Esophagus muscularis mucosa (tissue), 4 donors: ENCODE results near the gene CDH6. TPM values are rescaled to one million over a fixed set of nuclear protein-coding genes. Genes with fewer than 3 reads are reported as not detected.

Source experiments
- DNase-seq: peaks from one replicate; pipeline ENCODE4 v3.0.0-alpha.2; 2017; ENCODE audit errors: extremely low spot score
- H3K27ac ChIP-seq, 4 donors: fragments of 200-600 bp; sonication (generic); replicated peaks in 1 of 4; 1 replicate in 3 of 4; 2 replicates in 1 of 4; pipeline ENCODE4 v1.5.1; 2016 to 2019; ENCODE audit warnings: mild to moderate bottlenecking in 1 of 4
- H3K27me3 ChIP-seq, 4 donors: fragments of 200-600 bp; sonication (generic); one replicate each; pipeline versions ENCODE4 v1.5.1 to v1.6.0; 2016 to 2019
- H3K36me3 ChIP-seq, 4 donors: fragments of 200-600 bp; sonication (generic); one replicate each; pipeline ENCODE4 v1.5.1; 2016 to 2019
- H3K4me1 ChIP-seq, 4 donors: fragments of 200-600 bp; sonication (generic); one replicate each; pipeline ENCODE4 v1.5.1; 2016 to 2019
- H3K4me3 ChIP-seq, 4 donors: fragments of 200-600 bp; sonication (generic); 1 replicate in 2 of 4; 2 replicates in 2 of 4; pipeline ENCODE4 v1.5.1; 2016 to 2019; ENCODE audit warnings: mild to moderate bottlenecking in 4 of 4, moderate library complexity in 1 of 4
- H3K9me3 ChIP-seq, 4 donors: fragments of 200-600 bp; sonication (generic); 1 replicate in 3 of 4; 2 replicates in 1 of 4; pipeline ENCODE4 v1.5.1; 2016 to 2019
- EP300 ChIP-seq: sonication (generic); formaldehyde crosslinking; IDR thresholded peaks from one replicate; pipeline ENCODE4 v1.6.1; 2017; ENCODE audit warnings: antibody characterized with exemption
- POLR2A ChIP-seq: fragments of 450-650 bp; IDR thresholded peaks from one replicate; pipeline ENCODE4 v1.6.1; 2017; ENCODE audit warnings: antibody characterized with exemption, moderate library complexity, mild to moderate bottlenecking, low read depth
- POLR2AphosphoS5 ChIP-seq, 2 donors: sonication (generic); formaldehyde crosslinking; IDR thresholded peaks; one replicate each; pipeline ENCODE4 v1.6.1; 2017; ENCODE audit warnings: antibody characterized with exemption in 2 of 2
- WGBS: methylation state at CpG from one replicate; pipeline ENCODE4 v1.1.5; 2018; 5-methylcytosine and 5-hydroxymethylcytosine counted together
- intact Hi-C: fragments of 100-400 bp; cut with DNase I; formaldehyde crosslinking; loops from one replicate; pipeline ENCODE4 v1.15.1; 2023
- total RNA-seq, 4 donors: library from RNA; depleted of rRNA; stranded (reverse); fragments of >200 nt; gene quantifications; one replicate each; pipeline versions ENCODE4 v1.1.0 to v1.2.1, GENCODE V29; 2016
- TF ChIP-seq, protein P1 (sequence below), 3 experiments: fragments of 200-600 bp in 2 of 3; fragments of 450-650 bp in 1 of 3; sonication (generic) in 2 of 3; IDR thresholded peaks; one replicate each; pipeline ENCODE4 v1.5.1; 2017 to 2019; ENCODE audit warnings: antibody characterized with exemption in 3 of 3, mild to moderate bottlenecking in 2 of 3, moderate library complexity in 1 of 3

CDH6 gene
- total RNA-seq, 4 donors from 2014 or later = 0.83 to 5.3 (median 3.9) TPM

DNA sequence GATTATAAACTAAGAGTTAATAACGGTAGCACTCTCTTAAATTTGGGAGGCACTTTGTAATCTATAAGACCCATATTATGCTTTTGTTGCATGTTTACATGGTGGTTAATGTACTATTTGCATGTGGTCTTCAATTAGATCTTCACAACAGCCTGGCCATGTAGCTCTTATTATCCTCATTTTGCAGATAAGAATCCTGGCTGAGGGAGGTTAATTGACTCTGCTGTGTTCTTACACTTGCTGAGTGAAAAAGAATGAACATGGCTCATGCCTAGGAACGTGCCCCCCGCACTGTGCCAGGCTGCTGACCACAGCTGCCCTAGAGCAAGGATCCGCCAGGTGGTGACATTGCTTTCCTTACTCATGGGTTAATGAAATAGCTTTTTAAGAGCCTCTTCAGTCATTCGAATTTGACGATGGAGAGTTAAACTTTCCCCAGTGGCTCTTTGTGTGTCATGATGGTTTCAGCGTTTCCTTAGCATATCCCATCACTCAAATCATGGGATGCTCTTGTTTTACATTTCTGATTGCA is 97.9 kb downstream of the CDH6 start:
- Histone ChIP-seq H3K4me3 (no peak overlapping the region), H3K4me1 (no peaks in the 10 kb centered on the region), H3K9me3 (no peaks in the 10 kb centered on the region), H3K36me3 (no peaks in the 10 kb centered on the region), H3K27ac (no peak overlapping the region), H3K27me3 (no peaks in the 10 kb centered on the region)
- intact Hi-C loops = no loop called here
- no peak for DNase-seq
- no peak for TF ChIP-seq EP300
- WGBS = 81% methylated on average over 7 of the region's 7 CpGs

DNA sequence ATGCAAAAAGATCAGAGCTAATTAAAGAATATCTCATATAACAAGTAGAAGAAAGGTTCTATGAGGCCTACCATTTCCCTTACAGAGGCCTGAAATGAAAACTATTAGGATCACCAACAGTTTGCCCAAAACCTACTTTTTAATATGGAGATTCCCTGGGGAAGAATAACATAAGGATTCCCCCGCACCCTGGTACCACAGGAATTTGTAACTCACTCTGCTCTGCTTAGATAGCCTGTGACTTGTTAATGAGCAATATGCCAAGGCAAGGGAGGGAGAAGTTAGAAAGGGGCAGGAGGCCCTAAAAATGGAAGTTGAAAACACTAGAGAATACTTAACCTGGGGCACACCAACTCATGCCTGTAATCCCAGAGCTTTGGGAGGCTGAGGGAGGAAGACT is 107.0 kb downstream of the CDH6 start:
- DNase-seq = no peak
- no peaks in the 10 kb centered on the region for H3K9me3 ChIP-seq
- intact Hi-C loops = no loop called here
- TF ChIP-seq POLR2AphosphoS5 (IDR thresholded peaks at IDR 0.05) (no peak), POLR2A (no peak), EP300 (no peak)
- TF ChIP-seq, protein P1, sequence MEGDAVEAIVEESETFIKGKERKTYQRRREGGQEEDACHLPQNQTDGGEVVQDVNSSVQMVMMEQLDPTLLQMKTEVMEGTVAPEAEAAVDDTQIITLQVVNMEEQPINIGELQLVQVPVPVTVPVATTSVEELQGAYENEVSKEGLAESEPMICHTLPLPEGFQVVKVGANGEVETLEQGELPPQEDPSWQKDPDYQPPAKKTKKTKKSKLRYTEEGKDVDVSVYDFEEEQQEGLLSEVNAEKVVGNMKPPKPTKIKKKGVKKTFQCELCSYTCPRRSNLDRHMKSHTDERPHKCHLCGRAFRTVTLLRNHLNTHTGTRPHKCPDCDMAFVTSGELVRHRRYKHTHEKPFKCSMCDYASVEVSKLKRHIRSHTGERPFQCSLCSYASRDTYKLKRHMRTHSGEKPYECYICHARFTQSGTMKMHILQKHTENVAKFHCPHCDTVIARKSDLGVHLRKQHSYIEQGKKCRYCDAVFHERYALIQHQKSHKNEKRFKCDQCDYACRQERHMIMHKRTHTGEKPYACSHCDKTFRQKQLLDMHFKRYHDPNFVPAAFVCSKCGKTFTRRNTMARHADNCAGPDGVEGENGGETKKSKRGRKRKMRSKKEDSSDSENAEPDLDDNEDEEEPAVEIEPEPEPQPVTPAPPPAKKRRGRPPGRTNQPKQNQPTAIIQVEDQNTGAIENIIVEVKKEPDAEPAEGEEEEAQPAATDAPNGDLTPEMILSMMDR (IDR thresholded peaks at IDR 0.05) = no peak
- H3K27me3 ChIP-seq = no peaks in the 10 kb centered on the region
- H3K4me3 ChIP-seq = no peak overlapping the region
- 81% methylated on average over 1 of the region's 1 CpG for WGBS
- no peaks in the 10 kb centered on the region for H3K4me1 ChIP-seq
- H3K36me3 ChIP-seq = no peaks in the 10 kb centered on the region
- H3K27ac ChIP-seq = no peak overlapping the region

DNA sequence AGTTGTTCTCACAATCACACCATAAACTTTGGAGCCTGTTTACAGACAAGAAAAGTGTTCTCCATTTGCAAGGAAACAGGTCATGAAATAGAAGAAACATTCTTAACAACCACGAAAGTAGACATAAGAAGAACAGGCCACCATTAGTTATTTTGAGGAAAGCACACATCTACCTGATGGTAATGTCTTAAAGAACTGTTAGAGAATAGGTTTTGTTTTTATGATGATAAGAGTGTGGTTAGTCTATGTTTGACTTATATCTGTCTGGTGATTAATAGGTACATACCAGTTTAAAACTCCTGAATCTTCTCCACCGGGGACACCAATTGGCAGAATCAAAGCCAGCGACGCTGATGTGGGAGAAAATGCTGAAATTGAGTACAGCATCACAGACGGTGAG is 108.3 kb downstream of the CDH6 start:
- no peaks in the 10 kb centered on the region for H3K36me3 ChIP-seq
- 68% methylated on average over 5 of the region's 5 CpGs for WGBS
- no peak overlapping the region for H3K27ac ChIP-seq
- no peaks in the 10 kb centered on the region for H3K4me1 ChIP-seq
- intact Hi-C loops = no loop called here
- no peaks in the 10 kb centered on the region for H3K27me3 ChIP-seq
- H3K9me3 ChIP-seq = no peaks in the 10 kb centered on the region
- no peak overlapping the region for H3K4me3 ChIP-seq
- TF ChIP-seq POLR2A (no peak), POLR2AphosphoS5 (IDR thresholded peaks at IDR 0.05) (no peak), EP300 (no peak)
- TF ChIP-seq, protein P1 (IDR thresholded peaks at IDR 0.05) = no peak
- DNase-seq = no peak

DNA sequence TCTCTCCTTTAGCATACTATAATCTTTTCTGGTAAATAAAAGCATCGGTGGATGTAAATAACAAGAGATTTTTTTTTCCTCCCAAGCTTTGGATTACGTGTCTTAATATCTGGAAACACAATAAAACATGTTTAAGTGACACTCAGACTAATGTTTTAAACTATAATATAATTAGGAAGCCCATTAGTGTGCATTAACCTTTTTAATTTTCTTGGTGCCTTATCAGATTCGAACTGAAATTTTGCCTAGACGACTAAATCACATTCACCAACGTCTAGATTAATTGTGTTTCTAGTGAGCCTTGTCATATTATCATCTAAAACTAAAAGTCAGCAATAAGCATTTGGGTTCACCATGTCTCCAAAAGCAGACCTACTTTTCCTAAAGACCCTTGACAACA is 110.2 kb downstream of the CDH6 start:
- Histone ChIP-seq H3K36me3 (no peaks in the 10 kb centered on the region), H3K27me3 (no peaks in the 10 kb centered on the region), H3K27ac (no peak overlapping the region), H3K4me1 (no peaks in the 10 kb centered on the region), H3K4me3 (no peak overlapping the region), H3K9me3 (no peaks in the 10 kb centered on the region)
- 82% methylated on average over 5 of the region's 5 CpGs for WGBS
- no peak for DNase-seq
- intact Hi-C loops = no loop called here
- TF ChIP-seq POLR2A (no peak), POLR2AphosphoS5 (IDR thresholded peaks at IDR 0.05) (no peak), EP300 (no peak)
- TF ChIP-seq, protein P1 (IDR thresholded peaks at IDR 0.05) = no peak

DNA sequence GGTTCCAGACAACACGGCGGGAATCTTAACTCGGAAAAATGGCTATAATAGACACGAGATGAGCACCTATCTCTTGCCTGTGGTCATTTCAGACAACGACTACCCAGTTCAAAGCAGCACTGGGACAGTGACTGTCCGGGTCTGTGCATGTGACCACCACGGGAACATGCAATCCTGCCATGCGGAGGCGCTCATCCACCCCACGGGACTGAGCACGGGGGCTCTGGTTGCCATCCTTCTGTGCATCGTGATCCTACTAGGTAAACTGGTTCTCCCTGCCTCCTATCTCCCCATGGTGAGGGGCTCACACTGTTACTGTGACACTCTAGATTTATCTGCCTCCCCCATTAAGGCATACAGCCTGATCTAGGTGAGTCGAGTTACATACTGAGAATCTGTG is 124.2 kb downstream of the CDH6 start:
- intact Hi-C loops = no loop called here
- H3K4me3 ChIP-seq = no peak overlapping the region
- WGBS = 85% methylated on average over 13 of the region's 13 CpGs
- H3K4me1 ChIP-seq = no peaks in the 10 kb centered on the region
- no peaks in the 10 kb centered on the region for H3K27me3 ChIP-seq
- H3K36me3 ChIP-seq = no peaks in the 10 kb centered on the region
- no peak overlapping the region for H3K27ac ChIP-seq
- no peak for DNase-seq
- TF ChIP-seq EP300 = no peak
- TF ChIP-seq POLR2A = no peak
- TF ChIP-seq, protein P1 (IDR thresholded peaks at IDR 0.05) = no peak
- no peak for TF ChIP-seq POLR2AphosphoS5 (IDR thresholded peaks at IDR 0.05)
- no peaks in the 10 kb centered on the region for H3K9me3 ChIP-seq
